Stimulated activated CD4-positive, alpha-beta T cell treated with anti-CD3 and anti-CD28 coated beads, Interleukin-1b, Interleukin-23, amount 100 ng/mL, for 48 hours (primary cell): ENCODE data around the gene FBXO5.
"Not testable (repeated sequence)": the region's sequence is repeated elsewhere in the genome, so short reads cannot be mapped to it uniquely, and the experiment has no call there.

Experiments used
- DNase-seq: peaks from one replicate; pipeline ENCODE4 v3.0.0-alpha.2; 2020

FBXO5 gene, protein sequence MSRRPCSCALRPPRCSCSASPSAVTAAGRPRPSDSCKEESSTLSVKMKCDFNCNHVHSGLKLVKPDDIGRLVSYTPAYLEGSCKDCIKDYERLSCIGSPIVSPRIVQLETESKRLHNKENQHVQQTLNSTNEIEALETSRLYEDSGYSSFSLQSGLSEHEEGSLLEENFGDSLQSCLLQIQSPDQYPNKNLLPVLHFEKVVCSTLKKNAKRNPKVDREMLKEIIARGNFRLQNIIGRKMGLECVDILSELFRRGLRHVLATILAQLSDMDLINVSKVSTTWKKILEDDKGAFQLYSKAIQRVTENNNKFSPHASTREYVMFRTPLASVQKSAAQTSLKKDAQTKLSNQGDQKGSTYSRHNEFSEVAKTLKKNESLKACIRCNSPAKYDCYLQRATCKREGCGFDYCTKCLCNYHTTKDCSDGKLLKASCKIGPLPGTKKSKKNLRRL

DNA sequence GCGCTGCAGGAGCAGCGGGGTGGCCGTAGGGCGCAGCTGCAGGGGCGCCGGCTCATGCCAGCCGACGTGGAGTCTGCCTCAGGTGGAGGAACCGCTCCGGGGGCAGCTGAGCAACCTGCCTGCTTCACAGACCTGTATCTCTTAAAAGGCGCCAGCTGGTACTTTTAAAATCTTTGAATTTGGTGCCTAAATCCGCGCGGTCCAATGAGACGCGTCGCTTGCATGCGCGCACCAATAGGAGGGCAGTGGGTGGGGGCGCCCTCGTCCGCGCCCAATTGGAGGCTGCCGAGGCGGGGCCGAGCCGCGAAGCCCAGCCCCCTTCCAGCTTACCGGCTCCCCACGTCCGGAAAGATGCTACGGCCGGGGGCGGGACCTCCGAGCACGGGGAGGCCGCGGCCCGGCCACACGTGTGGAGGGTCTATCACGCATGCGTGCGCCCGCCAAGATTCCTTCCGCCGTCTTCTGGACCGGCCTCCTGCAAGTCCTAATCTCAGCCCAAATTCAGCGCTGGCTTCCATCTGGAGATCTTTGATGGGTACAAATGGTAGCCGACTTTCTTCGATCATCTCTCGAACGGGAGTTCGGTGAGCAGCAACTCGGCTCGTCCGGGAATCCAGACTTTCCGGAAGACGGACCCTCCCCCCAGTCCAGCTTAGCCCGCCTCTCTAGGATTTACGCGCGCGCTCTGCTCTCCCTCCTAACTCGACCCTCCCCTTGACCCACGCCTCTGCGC is at the start of gene FBXO5:
Gene FBXO5, minus strand, starts transcription at position 138 of the 733 bp plus-strand sequence. Its CDS starts 82 bp downstream, at position 56.
- DNase-seq, result peak; percentile 97

DNA sequence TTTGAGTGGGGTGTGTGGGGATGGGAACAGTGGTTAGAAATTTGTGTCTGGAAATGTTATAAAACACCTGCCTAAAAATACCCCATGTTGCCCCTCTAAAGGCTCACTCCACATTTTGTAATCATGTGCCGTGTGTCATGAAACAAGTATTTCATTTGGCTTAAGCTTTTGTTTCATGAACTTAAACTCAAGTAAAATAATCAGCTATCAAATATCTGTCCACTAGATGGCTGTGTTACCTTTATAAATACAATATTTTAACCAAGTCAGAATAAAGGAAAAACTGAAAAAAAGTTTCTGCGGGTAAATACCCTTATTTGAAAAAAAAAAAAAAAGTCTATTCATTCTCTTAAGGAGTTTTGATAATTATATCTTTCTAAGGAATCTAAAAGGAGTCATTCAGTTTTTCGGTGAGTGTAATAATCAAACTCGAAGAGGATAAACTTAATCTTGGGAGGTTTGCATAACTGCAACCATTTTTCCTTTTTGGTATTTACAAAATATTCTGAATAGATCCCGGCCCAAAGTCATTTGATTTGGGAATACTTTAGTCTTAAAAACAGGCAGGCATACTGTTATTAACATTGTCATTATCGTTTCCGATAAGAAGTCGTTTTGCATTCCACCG is 49.5 kb upstream of the FBXO5 start:
- DNase-seq, result no peak

DNA sequence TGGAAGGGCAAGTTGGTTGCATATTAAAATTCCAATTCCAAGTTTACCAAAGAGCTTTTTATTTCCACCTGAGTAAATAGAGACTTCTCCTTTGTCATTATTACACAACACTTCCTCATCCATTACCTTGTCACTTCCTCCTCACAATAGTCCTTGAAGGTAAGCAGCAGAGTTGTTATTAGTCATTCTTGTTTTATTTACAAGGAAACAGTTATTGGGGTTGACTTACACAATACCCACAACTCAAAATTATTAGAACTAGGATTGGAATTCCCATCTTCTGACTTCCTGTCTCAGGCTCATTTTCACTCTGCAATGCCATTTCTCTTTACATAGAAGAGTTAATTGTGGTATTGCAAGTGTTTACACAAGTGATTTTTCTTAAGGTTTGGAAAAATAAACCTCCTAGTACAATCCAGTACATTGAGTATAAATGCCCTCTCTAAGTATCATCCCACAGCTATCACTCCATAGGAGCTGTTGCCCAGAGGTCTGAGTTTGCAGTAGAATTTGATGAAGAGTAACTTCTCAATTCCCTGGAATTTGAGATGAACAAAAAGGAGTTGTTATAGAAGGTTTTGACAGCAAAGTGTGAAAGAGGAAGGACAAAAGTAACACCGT is 48.6 kb upstream of the FBXO5 start:
- DNase-seq, result no peak

DNA sequence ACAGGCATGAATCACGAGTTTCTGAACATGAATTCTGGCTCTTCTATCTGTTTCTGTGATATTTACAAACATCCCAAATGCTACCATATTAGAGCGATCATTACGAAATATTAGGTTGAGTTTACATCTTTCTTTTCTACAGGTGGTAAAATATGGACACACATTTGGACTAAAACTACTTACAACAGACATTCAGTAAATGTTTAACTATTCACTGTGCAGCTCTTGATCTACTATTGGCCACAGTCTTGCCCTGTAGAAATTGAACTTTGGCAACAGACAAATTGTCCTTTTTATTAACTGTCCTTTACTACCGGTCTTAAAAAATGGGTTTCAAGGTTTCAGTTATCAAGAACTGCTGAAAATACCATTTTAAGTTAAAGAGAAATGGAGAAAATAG is 46.1 kb upstream of the FBXO5 start:
- DNase-seq, result no peak

DNA sequence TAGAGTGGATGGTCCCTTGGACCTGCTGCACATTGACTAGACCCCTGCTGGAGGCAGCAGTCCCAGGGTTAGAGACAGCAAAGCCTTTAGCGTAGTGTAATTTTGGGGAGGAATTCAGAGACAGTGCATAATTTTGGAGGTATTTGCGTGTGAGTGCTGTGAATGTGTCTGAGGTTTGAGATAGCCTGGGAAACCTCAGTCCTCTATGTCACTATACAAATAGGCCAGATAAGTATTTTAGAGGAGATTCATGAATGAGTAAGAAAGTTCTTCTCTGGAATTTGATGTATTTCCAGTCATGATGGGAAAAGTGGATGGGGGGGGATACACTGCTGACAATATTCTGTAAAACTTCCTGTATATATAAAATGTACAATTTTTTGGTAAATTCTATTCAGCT is 45.4 kb upstream of the FBXO5 start:
- DNase-seq, result no peak

DNA sequence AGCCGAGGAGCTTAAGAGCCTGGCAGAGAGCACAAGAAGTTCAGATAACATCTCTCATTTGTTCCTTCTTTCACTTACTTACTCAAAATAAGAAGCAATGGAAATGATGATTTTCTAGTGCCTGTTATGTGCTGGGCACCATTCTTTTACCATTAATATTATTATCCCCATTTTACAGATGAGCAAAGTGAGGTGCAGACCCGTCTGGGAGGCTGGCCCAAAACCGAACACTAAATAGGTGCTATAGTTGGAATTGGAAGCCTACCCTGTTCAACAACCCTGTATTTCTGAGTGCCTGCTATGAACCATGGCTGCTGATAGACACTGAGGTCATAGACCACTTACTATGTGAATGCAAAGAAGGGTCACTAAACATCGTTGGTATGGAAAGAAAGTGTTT is 44.6 kb upstream of the FBXO5 start:
- DNase-seq, result no peak

DNA sequence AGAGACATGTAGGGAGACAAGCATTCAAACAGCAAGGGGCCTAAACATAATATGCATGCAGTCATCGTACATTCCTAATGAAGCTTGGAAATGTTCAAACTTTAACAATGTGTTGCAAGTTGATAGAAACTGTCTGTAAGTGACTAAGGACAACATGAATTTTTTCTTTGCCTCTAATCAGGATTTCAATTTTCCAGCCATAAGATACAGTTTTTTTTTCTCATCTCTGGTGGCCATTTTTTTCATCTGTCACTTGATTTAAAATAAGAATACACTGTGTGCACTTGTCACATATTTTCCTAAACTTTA is 41.8 kb upstream of the FBXO5 start:
- no peak for DNase-seq

DNA sequence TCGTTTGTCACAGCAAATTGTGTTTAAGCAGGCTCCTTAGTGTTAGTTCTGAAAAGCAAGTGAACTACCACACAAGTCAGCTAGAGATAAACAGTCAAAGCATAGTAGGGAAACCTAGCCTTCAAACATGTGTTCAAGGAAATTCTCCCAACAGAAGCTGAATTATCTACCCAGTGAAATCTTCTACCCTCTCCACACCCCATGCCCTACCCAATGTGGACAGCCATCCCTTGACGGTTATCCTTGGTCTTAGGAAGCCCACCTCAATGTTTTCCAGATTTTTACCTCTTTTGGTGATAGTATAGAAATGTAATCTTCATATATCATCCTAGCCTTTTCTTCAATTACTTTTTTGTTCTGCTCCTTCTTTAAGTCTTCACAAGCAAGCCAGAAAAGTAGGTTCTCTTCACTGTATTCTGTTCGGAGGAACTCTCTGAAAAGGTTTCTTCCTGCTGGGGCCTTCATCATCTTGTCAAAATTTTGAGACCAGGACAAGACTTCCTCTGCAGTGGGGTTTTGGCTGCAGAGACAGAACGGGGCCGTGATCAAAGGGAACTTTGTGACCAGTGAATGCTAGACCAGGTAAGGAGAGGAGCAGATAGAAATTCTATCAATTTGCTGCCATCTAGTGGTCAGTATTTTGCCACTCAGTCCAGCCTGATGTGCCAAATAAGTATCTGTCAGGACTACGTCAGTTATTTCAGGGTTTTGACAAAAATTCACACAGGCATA is 41.3 kb upstream of the FBXO5 start:
- DNase-seq, result peak; percentile 26

DNA sequence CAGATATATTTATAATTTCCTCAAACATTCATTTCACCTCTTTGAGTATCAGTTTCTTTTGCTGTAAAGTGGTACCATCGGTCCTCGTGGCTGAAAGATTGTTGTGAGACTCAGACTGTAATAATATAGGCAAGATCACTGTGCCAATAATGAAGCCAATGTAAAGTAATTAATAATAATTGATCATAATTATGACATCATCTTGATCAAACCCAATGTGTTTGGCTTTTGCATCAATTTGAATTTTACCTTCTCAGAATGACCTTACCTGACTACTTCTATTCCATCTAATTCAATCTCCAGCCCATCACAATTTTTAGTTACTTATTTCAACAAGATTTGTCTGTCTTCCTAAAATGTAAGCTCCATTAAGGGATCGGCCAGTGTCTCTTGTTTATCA is 35.5 kb upstream of the FBXO5 start:
- no peak for DNase-seq

DNA sequence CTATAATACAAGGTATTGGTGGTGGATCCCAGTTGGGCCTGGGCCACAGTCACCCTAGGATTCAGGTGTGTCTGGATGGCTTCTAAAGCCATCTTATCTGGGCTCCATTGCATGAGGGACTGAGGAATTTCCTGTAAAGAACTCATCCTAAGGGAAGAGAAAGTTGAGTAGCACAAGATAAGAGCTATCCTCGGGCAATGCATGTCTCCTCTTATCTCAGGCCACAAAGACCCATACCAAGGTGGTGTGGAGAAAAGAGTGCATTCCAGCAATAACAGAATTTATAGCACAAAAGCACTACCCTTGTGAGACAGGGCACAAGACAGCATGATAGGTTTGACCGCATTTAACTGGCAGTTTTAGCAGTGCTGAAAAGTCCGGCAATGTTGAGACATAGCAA is 34.0 kb upstream of the FBXO5 start:
- no peak for DNase-seq

DNA sequence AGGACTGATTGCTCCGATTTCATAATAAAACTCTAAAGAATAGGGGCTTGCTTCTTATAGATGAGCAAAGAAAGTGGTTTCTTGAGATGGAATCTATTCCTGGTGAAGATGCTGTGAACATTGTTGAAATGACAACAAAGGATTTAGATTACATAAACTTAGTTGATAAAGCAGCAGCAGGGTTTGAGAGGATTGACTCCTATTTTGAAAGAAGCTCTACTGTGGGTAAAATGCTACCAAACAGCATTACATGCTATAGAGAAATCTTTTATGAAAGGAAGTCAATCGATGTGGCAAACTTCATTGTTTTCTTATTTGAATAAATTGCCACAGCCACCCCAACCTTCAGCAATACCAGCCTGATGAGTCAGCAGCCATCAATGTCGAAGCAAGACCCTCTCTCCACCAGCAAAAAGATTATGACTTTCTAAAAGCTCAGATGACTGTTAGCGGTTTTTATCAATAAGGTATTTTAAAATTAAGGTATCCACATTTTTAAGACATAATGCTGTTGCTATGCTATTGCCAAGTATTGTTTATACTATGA is 32.3 kb upstream of the FBXO5 start:
- DNase-seq, result no peak

DNA sequence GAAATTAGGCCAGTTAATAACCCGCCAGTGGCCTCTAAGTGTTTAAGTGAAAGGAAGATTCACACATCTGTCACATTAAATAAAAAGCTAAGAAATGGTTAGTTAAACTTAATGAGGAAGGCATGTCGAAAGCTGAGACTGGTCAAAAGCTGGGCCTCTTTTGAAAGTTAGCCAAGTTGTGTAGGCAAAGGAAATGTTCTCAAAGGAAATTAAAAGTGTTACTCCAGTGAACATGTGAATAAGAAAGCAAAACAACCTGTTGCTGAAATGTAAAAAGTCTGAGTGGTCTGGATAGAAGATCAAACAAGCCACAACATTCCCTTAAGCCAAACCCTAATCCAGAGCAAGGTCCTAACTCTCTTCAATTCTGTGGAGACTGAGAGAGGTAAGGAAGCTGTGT is 30.6 kb upstream of the FBXO5 start:
- DNase-seq, result no peak

DNA sequence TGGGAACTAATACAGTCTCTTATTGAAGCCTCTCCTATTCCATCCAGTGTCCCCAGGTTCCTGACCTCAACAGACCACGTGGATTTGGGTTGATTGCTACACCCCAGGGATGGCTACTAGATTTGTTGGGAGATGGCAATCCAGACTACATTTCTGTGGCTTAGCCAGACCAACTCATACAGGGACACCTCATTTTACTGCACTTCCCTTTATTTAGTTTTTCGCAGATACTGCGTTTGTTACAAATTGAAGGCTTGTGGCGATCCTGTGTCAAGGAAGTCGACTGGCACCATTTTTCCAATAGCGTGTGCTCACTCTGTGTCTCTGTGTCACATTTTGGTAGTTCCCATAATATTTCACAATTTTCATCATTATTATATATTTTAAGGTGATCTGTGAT is 30.0 kb upstream of the FBXO5 start:
- DNase-seq, result no peak

DNA sequence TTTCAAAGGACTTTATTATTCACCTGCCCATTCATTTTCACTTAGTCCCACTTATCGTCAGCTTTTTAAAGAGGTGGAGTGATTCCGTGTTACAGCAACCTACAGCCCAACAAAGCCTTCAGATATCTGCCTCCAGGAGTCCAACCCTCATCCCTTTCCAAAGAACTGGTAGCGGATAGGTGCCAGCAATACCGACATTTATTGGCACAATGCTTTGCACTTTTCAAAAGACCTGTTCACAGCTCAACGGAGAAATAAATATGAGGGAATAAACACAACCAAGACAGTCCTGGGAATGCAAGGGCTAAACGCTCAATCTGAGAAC is 20.5 kb upstream of the FBXO5 start:
- no peak for DNase-seq

DNA sequence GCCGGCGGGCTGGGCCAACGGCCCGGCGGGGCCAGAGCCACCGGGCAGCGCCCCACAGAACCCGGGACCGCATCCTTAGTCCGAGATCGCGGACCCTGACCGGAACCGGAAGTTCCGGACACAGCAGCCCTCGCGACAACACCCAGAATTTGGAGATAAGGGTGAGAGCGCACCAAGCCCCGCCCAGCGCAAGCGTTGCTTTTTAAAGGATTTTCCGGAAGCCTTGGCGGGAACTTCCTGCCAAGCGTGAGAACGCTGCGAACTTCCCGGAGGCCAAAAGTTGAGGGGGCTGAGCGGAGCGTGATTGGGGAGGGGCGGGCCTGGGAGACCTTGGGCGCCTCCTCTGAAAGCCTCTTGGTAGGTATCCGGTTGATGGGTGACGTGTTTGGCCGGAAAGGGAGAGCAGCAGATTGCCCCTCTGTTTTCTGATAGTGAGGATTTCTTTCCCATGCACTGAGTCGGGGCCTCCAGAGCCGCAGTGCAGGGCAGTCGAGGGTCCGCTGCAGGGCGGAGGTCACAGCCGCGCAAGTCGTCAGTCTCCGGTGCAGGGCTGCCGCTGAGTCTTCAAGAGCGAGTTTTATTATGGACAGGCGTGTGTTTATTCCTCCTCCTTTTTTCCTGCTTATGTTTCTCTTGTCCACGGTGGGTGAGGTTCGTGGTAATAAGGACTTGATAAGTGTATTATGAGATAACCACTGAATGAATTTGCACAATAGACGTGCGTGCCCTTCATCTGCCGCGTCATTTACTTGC is 19.9 kb upstream of the FBXO5 start, which contains the start of gene MTRF1L:
Gene MTRF1L, minus strand, starts transcription at position 97 of the 753 bp plus-strand sequence. Its CDS starts 24 bp downstream, at position 73.
- peak; percentile 92 for DNase-seq

DNA sequence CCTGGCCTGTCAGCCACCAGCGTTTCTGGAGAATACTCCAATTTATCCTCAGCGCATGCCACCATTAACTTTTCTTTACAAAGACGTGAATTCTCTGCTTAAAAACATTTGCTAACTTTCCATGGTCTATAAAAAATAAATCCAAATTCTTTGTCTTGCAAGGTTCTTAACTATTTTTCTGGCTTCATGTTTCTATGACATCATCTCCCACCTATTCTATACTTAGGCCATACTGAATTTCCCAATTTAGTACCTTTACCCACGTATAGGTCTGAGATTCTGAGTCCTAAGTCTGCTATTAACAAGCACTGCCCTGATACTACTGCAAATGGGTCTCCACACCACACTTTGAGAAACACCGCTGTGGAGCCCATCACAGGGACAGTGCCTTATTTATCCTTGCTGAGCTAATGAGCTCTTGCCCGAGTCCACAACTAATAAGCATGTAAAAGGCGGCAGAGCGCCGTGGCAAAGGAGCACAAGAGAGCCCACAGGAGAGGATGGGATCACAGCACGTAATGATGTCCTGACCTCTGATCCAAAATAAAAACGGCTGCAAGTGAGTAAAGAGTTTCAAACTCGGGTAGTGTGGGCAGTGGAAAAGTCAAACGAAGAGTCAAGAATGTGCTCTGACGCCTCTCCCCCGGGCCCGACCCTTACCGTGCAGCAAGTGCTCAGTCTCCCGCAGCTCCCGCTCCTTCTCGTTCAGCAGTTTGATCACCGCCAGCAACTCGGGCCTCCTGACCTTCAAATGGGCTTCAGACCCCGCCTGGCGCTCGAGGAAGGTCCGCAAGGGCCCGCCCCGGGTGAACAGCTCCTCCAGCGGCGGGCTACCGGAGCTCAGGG is 19.1 kb upstream of the FBXO5 start:
- DNase-seq, result no peak

DNA sequence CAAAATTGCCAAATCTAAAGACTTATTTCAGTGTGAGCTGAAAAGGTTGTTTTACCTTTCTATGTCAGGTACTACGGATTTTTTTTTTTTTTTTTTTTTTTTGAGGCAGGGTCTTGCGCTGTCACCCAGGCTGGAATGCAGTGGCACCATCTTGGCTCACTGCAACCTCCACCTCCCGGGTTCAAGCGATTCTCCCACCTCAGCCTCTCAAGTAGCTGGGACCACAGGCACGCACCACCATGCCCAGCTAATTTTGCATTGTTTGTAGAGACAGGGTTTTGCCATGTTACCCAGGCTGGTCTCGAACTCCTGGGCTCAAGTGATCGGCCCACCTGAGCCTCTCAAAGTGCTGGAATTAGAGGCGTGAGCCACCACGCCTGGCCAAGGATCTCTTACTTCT is 17.9 kb upstream of the FBXO5 start:
- DNase-seq, result not testable (repeated sequence)

DNA sequence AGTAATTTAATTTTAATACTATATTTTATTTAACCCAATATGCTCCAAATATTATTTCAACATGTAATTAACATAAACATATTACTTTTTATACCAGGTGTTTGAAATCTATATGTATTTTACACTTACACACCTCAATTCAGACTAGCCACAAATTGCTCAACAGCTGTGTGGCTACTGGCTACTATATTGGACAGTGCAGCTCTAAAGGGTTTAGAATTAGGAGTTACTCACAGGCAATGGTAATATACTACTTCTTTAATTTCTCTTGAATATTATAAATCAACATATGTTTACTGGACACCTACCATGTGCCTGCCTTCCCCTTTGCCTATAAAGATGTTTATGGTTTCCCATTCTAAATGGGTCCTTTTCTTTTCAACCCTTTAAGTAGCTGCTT is 17.4 kb upstream of the FBXO5 start:
- DNase-seq, result no peak

DNA sequence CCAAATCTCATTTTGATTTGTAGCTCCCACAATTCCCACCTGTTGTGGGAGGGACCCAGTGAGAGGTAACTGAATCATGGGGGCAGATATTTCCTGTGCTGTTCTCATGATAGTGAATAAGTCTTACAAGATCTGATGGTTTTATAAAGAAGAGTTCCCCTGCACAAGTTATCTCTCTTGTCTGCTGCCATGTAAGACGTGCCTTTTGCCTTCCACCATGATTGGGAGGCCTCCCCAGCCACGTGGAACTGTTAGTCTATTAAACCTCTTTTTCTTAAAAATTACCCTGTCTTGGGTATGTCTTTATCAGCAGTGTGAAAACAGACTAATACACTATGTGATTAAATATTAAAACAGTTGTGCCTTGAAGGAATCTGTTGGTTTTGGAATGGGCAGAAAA is 16.7 kb upstream of the FBXO5 start:
- DNase-seq, result not testable (repeated sequence)

DNA sequence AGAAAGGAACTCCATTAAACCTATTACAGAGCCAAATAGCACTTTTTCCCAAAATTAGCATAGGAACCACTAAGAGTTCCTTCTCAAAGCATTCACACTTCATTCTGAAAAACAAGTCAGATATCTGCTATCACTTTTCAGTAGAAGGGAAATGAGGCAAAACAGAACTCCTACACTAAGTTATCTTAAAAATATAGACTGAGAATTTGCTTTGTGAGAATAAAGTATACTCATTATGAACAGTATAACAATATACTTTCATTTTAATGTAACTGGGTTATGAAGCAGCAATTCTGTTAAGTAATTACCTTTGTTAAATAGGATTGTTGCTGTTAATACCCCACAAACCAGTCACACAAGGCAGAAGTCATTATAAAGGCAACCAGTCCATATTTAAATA is 11.0 kb upstream of the FBXO5 start:
- no peak for DNase-seq

DNA sequence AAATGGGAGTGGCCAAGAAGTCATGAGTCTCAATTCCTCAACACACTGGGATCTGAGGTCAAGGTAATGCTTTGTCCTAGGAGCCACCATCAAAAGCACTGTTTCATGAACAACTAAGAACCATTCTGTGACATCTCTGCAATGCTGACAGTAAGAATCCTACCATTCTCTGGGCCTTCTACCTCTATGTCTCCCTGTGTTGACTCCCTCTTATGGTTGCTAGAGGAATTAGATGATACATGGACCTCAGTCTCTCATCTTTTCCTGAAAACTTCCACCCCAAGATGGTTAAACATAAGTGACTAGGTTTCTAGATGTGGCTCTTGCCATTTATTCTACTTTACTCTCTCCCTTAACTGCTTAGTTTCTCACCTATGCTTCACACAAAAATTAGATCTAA is 10.6 kb upstream of the FBXO5 start:
- DNase-seq, result no peak
